GM18498 (cell line): ENCODE measurements around the gene DNAAF8.

Source experiments
- ATAC-seq: cut with Tn5 transposase; IDR thresholded peaks from one replicate; pipeline ENCODE4 v1.9.1; 2021; ENCODE audit warnings: mild to moderate bottlenecking, moderate library complexity; ENCODE audit not compliant: unreplicated experiment

DNAAF8 gene

DNA sequence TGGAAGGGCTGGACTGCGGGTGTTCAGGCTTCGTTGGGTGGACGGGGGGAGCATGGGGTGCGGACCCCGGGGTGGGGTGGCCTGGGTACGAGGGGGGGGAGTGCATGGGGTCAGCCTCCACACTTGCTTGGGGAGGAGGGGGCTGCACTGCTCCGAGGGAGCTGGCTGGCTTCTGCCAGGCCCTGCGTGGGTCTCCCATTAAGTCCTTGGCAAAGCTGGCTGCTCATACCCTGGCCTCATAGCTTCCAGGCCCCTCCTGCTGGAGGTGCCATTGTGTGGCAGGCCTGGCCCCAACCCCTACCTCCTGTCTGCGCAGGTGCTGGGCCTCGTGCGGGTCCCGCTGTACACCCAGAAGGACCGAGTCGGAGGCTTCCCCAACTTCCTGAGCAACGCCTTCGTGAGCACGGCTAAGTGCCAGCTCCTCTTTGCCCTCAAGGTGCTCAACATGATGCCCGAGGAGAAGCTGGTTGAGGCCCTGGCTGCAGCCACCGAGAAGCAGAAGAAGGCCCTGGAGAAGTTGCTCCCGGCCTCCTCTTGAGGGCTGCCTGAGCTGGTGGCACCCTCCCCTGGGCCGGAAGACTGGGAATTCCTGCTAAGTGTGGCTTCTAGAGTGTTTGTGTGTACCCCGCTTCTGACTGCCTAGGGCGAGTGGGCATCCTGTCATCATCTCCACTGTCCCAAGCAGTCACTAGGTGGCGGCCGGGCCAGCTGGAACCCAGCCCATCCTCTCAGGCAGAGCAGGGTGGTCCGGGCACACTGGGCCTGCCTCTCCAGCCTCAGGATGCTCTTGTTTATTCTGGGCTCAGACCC is 39.5 kb upstream of the DNAAF8 start:
- no peak for ATAC-seq

DNA sequence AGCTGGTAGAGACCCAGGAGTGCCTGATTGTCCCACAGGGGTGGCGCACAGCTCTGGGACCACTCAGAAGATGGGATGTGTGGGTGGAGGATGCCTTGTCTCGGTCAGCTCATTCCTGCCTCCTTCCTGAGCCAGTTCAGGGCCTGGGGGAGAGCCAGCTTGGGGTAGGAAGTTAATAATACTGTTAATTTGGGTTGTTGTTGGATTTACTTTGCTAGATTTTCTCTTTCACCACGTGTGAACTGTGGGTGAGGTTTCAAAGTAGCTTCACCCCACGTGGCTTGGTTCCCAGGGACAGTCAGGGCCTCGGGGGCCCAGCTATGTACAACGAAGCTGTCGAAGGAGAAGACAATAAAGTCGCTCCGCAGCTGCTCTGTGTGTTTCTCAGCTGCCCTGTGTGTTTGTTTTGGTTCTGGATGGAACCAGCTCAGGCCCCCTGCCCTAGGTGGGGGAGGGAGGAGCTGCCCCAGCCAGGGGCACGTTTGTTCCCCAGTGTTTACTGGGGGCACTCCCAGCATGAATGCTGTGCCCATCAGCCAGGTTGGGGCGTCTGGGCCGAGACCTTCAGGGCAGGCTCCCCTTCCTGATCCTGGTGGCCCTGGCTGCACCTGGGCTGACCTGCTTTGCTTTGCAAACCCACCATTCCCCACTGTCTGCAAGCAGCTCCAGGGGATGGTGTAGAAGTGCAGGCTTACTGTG is 38.7 kb upstream of the DNAAF8 start:
- no peak for ATAC-seq

DNA sequence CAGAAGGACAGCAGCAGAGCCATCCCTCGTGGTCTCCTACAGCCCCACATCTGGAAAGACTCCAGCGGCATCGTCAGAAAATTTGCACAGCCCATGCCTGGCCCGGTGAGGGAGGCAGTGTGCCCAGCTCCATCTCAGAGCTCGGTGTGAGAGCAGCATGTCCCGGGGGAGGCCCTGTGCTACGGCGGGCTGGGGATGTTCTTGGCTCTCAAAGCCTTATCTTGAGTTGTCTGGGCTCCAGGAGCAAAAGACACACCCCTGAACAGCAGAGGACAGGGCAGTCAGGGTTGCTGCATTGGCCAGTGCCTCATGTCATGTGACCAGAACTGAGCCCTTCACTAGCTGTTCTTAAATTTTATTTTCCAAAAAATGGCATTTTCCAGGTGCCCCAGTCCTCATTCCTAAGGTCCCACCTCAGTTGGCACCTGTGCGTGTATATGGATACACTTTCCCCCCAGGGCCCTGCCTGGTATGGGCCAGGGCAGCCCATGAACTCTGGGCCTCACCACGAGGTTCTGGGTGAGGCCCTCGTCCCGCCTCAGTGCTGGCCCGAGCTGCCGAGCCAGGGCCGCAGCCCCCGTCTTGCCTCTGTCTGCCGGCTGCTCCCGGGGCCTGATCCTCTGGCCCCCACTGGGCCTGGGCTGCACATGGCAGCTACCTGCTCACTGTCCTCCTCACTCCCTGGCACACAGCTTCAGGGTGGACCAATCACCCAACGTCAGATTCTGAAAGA is 38.0 kb upstream of the DNAAF8 start:
- ATAC-seq, result no peak

DNA sequence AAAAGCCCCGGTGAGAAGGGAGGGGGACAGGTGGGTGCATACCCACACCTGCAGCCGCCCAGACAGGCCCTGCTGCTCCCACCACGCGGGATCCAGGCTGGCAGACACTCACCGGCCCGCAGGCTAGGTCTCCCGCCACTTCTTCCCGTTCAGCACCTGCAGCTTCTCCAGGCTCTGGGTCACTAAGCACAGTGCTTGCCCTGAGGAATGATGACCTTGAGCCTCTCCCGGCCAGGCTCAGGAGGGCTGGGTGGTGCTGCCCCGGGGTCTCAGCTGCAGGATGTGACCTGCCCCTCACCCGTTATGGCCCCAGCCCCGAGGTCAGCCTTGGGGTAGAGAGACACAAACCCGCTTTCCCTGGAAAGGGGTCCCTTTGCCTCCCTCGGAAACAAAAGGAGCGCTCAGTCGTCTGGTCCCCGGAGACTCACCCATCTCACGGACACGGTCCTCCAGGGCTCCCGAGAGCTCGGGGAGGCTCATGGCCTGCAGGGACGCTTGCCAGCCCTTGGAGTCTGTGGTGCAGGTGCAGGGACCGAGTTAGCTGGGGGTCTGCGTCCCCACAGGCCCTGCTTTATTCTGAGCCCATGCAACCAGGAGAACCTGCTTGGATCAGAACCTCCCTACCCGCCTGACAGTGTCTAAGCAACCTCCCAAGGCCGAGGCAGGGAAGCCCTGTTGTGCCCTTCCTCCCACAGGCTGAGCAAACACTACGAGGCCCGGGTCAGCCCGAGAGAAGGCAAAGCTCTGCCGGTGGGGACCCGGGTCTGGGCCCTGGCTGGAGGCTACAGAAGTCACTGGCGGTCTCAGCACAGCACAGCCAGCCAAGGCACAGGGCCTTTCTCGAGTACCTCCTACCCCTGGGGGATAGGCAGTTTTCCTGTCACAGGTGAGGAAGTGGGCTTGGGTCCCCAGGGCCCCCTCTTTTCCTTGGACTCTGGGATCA is 37.2 kb upstream of the DNAAF8 start:
- no peak for ATAC-seq

DNA sequence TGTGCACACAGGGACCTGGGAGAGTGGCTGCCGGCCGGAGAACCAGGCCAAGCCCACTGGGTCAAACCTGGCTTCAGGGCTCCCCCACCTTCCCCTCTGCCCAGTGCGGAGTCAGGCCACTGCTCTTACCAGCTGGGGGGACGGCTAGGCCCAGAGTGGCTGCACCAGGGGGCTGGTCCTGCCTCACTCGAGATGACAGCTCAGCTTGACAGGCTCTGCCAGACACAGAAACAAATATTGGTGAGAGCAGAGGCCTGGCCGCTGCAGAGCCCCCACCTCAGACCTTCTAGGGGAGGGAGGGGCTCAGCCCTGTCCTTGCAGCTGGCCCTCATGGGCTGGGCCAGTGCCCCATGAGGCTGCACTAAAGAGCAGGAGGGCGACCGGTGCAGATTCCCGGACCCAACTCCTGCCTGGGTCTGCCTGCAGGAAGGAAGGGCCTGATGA is 36.5 kb upstream of the DNAAF8 start:
- no peak for ATAC-seq

DNA sequence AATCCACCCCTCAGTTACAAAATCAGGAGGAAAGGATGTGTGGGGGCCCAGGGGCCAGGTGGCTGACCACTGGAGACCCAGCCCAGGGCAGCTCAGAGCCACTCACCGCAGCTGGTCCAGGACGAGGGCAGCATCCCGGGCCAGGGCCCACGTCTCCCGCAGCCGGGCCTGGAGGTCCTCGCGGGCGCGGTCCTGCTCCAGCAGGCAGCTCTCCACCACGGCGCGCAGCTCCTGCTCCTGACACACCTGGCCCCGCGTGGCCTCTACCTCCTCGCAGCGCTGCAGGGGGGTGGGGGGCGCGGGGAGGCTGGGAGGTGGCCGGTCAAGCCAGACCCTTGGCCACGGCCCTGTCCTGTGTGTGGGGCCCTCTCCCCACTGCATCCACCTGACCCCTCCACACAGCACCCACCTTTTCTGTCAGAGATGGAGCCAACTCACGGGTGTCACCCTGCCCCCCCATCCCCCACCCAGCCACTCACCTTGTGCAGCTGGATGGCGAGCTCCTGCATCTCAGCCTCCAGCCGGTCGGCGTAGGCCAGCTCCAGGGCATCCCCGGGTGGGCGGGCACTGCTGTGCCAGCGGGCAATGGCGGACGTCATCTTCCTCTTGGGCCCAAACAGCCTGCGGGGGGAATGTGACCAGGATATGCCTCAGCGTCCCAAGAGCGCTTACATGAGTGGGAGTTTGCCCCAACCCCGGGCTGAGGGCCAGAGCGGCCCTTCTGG is 35.9 kb upstream of the DNAAF8 start:
- no peak for ATAC-seq

DNA sequence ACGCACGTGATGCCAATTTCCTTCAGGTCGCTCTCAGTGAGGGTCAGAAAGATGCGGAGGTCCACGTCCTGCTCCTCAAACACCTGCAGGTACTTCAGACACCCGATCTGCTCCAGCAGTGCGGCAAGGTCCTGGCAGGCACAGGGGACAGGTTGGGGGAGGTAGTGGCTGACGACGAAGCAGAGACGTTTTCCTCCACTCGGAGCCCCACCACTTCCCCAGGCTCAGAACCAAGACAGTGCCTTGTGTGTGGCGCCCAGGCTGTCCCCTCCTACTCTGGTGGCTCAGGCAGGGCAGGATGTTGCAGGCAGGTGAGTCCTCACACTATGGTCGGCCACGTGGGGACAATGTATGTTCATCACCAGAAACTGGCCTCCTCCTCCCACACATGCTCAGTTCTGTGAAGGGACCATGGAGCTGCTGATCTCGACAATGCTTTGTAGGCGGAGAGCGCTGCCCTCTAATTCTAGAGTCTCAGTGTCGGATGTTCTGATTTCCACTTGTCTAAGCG is 35.2 kb upstream of the DNAAF8 start:
- no peak for ATAC-seq

DNA sequence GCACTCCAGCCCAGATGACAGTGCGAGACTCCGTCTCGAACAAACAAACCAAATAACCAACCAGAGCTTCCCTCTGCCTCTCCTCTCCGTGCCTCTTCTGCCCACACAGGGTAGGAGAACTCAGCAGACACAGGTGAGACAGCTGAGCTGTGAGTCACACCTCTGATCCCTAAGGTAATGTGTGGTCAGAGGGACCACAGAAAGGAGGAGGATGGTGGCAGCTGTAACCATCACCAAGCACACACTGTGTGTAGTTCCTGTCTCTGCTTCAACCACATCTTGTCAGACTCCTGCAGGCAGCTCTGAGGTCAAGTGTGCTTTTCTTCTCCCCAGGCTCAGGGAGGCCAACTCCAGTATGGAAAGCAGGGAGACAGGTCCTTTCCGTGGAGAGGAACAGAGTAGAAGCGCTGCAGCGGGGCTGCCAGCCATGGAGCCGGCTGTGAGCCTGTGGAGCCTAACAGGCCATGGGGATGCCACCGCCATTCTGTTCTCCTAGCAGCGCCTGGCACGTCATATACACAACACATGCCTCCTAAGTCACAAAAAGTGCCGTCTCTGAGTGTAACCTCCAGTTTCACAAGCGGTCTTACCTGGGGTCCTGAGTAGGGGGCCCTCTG is 33.8 kb upstream of the DNAAF8 start:
- no peak for ATAC-seq

DNA sequence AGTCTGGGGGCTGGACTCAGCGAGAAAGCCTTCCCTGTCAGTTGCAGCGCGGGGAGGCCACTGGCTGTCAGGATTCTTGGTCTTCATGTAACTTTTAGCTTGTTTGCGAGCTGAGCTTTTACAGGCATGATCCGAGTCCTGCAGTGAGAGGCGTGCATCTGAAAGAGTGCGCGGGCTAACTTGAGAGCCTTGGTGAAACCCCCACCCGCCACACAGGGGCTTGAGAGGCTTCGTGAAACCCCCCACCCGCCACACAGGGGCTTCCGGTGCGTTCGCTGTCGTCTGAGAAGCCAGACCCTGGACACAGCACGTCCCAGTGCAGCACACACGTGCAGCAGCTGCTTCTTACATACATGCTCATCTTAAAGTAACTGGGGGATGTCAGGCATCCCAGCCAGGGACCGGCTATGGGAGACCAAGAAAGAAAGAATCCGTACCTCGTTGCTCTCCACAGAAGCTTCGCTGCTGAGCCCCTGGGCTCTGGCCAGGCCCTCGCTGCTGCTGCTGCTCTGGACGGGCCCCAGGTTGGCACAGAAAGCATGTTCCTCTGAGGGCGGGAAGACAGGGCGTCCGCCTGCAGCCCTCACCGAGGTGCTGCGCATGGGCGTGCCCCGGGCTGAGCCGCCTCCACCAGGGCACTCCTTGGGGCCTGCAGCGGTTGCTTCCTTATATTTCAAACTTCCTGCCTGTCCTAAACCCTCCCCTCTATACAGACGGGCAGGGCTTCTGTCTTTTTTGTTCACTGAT is 33.2 kb upstream of the DNAAF8 start:
- no peak for ATAC-seq

DNA sequence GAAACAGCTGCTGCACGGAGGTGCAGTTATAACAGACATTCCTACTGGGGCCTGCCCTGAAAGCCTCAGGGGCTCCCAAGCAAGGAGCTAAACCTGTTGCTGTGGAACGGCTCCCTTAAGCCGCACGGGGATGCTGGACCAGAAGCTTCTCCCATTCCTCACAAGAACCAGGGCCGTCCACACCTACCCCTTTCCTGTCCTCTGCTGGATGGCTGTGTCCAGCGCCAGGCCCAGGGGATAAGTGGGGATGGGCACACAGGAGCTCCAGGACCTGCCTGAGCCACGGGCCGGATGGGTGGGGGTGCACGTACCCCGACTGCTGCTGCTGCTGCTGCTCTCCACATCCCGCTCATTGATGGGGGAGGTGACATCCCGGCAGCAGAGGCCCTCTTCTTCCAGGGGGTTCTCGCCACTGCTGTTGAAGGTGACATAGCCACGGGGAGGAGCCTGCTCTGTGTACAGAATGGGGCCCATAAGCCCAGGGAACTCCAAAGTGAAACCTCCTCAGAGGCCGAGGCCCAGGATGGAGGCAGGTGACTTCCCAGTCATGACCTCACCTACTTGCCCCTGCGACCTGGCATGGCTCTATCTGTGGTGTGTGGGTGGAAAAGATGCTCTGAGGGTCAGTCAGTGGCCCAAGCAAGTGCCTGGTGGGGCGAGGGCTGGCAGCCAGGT is 32.4 kb upstream of the DNAAF8 start:
- ATAC-seq, result no peak

DNA sequence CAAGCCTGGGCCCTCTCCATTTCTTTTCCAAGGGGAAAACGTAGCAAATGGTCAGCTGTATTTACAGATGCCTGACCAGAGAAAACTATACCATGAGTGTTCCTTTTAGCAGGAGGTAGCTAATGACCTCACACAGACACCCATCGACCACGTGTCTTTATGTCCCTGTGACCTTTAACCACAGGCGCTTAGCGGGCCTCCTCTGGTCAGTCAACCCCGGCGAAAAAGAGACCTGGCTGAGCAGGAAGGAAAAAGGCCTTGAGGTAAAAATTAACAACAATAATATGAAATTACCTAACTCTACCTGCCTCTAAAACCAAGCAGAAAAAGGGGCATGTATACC is 31.9 kb upstream of the DNAAF8 start:
- ATAC-seq, result no peak

DNA sequence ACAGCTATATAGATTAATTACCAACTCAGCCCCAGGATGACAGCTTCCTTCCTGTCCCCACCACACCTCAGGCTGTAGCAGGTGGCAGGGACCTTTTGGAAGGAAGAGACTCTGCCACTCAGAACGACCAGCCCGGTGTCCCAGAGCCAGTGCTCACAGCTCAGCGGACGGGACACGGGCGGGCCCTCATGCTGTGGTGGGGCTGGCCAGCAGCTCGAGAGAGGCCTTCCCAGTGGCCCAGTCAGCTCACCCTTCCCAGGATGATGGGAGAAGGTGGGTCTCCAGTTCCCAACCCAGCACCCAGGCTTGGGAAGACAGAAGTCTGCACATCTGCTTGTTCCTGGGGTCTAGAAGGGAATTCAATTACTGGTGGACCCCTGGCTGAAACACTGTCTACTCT is 30.4 kb upstream of the DNAAF8 start:
- ATAC-seq, result no peak

DNA sequence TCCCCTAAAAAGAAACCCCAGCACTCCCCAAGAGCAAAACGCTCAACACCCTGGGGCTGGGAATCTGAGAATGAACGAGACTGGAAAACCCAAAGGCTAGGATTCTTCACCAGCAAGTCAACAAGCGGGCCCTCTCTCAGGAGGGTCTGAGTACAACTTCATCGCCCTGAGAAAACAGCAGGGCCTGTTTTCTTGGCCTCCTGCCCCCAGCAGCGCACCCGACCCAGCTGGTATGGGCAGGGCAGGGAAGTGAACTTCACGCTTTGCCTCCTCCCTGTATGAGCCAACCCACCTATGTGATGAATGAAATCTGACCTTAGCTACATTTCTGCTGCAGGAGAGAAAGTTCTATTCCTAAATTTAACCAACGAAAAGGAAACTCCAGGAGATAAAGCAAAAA is 29.8 kb upstream of the DNAAF8 start:
- ATAC-seq, result no peak

DNA sequence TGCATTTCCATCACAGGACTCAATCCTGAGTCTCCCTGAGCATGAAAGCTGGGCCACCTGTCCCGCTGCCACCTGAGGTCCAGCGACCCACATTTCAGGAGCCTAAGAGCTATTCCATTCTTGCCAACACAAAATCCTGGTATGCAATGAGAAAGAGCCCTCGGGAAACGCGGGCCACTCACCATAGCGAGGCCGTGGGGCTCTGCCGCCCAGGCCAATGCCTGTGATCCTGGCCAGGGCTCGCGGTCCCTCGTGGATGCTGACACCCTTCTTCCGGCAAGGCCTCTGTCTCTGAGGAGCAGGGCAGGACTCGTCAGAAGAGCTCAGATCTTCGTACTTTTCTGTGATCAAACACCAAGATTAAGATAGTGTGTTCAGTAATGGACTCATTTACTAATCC is 29.4 kb upstream of the DNAAF8 start:
- no peak for ATAC-seq

DNA sequence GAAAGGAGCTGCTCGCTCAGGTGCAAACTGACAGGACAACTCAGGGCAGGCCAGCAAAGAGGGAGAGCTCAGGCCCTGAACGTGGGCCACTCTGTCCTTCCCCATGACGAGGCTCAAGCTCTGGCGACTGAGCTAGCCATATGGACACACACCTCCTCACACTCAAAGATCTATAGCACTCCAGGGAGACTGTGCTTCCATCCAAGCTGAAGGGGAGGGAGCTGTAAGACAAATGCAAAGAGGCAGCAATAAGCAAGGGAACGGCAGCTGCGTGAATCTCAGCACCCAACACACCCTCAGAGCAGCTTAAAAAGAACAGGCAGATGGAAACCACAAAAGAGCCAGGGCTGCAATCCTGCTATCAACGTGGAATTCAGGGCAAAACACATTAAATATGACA is 27.5 kb upstream of the DNAAF8 start:
- ATAC-seq, result no peak

DNA sequence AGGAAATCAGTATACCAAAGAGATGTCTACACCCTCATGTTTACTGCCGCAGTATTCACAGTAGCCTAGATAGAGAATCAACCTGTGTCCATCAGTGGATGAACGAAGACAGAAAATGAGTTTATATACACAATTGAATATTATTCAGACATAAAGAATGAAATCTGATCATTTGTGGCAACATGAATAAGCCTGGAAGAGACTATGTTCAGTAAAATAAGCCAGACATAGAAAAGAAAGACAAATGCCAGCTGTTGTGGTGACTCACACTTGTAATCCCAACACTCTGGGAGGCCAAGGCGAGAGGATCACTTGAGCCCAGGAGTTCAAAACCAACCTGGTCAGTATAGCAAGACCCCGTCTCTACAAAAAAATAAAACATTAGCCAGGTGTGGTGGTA is 24.9 kb upstream of the DNAAF8 start:
- ATAC-seq, result no peak

DNA sequence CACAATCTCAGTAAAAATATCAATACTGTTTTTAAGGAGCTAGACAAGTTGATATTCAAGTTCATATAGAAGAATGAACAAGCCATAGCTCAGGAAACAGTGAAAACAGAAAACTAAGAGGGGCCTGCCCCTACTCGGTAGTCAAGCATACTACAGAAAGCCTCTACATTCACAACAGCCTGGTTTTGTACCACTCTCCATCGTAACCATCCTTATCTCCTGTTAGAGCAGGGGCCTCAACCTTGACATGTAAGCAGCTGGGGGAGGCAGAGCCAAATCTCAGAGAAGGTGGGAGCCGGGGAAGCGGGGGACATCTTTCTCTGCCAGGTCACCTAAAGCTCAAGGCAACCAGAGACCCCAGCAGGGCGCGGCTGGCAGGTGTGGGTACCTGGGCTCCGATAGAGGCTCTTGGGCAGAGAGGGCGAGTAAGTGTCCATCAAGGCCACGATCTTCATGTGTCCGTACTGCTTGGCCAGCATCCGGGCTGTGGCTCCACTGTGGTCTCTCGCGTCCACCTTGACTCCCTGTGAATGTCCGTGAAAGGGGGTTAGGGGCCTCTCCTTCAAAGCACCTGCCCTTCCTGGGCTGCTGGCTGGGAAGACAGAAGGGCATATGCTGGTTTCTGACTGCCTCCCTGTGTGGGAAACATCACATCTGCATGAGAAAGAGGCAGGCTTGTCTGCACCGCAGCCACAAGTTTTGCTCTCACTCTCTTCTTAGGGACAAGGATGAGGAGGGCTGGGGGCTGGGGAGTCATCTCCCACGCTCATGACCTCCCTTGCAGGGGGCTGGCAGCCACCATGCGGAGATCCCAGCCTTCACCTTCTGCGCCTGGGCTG is 20.5 kb upstream of the DNAAF8 start:
- ATAC-seq, result no peak
